Lower leg skin (tissue), 3 donors: ENCODE data around the gene TBX19.

Experiments used
- CTCF ChIP-seq, 3 donors: fragments of 450-650 bp; IDR thresholded peaks; one replicate each; pipeline ENCODE4 v1.5.1; 2016; ENCODE audit warnings: antibody characterized with exemption in 3 of 3, mild to moderate bottlenecking in 3 of 3, moderate library complexity in 2 of 3
- POLR2A ChIP-seq, 2 donors: fragments of 450-650 bp; IDR thresholded peaks; one replicate each; pipeline ENCODE4 v1.6.1; 2016 to 2017; ENCODE audit warnings: antibody characterized with exemption in 2 of 2, mild to moderate bottlenecking in 1 of 2, moderate library complexity in 1 of 2

GRCh38 chr1:168360151-168361021, 79.7 kb downstream of the TBX19 start:
- no peak for TF ChIP-seq CTCF (IDR thresholded peaks at IDR 0.05)
- TF ChIP-seq POLR2A (IDR thresholded peaks at IDR 0.05) = no peak
